OCI-LY1 (cell line): ENCODE data around the gene RCVRN.

Source experiments
- CTCF ChIP-seq: fragments of 200-600 bp; sonication (generic), shearing (Covaris generic); IDR thresholded peaks from 2 replicates; pipeline ENCODE4 v1.5.1; 2017; ENCODE audit warnings: mild to moderate bottlenecking, antibody characterized with exemption, low read length, moderate library complexity, mixed read lengths
- EZH2 ChIP-seq: fragments of 200-600 bp; sonication (generic), shearing (Covaris generic); IDR thresholded peaks from 2 replicates; pipeline ENCODE4 v1.8.0; 2017; ENCODE audit warnings: borderline replicate concordance, mixed run types, mild to moderate bottlenecking, antibody characterized with exemption, low read length, moderate library complexity, mixed read lengths

GRCh38 chr17:9953492-9953891 lies 48.4 kb upstream of the RCVRN start:
- TF ChIP-seq CTCF, result no peak
- no peak for TF ChIP-seq EZH2
